NCI-H2196 (cell line): ENCODE measurements around the gene KCNS3.
"Not testable (repeated sequence)": the region's sequence is repeated elsewhere in the genome, so short reads cannot be mapped to it uniquely, and the experiment has no call there.

Source experiments
- DNase-seq: peaks from one replicate; lab custom pipeline; 2025; ENCODE audit not compliant: unreplicated experiment; lab: John Stamatoyannopoulos, UW

Gene KCNS3

DNA sequence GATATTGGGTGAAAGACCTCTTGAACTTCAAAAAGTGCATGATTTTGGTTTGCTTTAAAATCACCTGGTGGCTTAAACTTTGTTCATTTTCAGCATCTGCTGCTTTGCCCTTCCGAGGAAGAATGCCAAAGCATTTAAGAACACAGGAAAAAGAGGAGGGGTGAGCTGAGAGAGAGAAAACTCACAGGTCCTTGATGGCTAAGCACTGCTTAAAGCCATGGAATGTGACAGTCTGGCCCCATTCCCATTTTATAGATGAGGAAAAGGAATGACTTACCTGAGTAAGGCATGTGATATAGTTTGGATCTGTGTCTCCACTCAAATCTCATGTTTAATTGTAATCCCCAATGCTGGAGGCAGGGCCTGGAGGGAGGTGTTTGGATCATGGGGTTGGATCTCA lies 58.1 kb downstream of the KCNS3 start:
- no peak for DNase-seq

DNA sequence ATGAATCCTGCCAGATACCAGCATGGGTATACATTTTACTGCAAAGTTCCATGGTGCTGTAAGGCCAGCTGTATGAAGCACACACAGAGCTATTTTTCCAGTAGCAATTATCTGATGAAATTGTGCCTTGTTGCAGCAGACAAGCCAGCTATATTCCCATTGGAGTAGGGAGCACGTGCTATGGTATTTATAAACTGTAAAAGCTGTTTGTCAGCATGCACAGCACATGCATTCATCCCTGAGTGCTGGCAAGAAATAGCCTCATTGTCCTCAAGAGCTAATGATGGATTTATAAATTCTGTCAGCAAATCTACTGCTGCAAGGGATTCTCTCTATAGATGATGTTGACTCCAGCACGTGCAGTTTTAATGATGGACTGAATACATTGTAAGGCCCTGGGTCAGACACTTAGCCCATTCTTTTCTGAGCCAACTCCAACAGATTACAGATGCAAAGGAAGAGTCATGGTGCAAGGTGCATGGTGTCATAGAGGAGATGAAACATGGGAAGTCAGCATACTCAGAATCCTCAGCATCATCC lies 61.7 kb downstream of the KCNS3 start:
- no peak for DNase-seq

DNA sequence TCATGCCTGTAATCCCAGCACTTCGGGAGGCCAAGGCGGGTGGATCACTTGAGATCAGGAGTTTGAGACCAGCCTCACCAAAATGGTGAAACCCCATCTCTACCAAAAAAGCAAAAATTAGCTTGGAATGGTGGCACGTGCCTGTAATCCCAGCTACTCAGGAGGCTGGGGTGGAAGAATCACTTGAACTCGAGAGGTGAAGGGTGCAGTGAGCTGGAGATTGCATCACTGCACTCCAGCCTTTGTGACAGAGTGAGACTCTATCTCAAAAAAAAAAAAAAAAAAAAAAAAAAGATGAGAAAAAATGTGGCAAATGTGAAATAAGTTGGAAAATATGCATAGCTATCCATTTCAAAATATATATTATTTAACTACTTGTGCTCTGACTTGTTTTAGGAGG lies 65.0 kb downstream of the KCNS3 start:
- DNase-seq, result no peak

DNA sequence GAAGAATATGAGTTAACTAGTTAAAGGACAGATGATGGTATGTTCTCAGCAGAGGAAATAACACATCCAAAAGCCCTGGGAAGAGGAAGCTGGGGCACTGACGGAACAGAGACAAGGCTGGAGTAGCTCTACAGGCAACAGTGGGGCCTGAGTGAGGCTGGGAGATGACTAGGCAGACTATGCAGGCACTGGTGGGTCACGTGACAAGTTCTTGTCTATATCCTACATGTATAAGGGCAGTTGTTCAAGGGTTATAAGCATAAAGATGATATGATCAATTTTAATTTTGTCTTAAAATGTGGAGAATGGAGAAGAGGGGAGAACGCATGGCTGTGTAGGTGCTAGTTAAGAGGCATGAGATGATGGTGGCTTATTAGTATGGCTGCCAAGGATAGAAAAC lies 68.6 kb downstream of the KCNS3 start:
- no peak for DNase-seq

DNA sequence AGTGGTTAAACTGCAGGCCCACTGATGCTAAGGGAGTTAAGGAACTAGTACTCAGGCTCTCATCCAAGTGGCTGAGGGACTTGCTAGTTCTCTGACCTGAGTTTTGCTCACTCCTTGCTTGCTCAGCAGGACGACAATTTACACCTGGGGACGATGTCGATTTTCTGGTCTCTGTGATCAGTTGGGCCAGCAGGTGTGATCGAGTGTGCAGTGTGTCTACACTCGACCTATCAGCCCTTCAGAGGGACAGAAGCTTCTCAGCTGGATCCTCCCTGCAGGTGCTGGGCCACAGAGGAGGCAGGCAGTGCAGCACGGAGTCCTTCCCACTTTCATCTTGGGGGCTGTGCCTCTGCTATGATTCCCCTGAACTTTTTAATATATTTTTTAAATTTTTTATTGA lies 71.5 kb downstream of the KCNS3 start:
- no peak for DNase-seq

DNA sequence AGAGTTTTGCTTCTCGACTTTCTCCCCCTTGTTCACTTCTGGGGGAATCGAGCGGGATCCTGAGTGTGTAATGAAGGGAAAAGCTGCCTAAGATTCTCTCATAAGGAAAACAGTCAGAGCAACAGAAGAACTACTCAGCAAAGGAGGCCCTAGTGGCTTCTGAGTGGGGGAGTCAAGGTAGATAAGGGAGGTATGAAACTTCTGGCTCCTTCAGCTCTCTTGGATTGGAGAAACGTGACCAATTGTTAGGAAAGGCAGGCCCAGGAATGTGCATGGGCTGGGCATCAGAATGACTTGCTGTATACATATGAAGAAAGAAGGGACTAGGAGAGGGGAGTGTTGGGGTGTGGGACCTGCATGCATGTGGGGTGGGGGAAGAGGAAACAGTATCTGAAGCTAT lies 73.1 kb downstream of the KCNS3 start:
- no peak for DNase-seq

DNA sequence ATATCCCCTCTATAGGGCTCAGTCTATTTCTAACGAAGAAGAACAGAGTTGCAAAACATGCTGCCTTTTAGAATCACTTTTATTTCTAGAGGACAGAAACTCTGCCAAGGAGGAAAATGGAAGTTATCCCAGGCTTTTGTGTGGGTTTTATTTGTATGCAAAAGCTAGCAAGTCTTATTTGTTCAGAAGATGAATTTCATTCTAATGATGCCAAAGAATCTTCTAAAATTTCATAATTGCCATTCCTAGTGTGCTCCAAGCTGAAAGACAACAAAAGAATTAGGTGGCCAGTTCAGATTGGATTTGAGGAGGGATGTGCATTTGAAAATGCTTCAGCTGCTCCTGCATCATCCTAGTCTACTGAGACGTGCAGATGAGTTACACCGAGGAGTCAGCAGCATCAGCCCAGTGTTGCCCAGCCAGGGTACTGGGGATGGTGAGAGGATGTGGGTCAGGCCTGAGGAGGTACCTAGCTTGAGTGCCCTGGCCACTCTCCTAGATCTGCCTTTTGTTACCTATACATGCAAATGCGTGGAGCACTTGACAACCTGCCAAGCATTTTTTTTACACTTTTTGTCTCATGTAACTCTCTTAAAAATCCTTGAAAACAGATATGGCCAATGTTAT lies 80.1 kb downstream of the KCNS3 start:
- DNase-seq, result no peak

DNA sequence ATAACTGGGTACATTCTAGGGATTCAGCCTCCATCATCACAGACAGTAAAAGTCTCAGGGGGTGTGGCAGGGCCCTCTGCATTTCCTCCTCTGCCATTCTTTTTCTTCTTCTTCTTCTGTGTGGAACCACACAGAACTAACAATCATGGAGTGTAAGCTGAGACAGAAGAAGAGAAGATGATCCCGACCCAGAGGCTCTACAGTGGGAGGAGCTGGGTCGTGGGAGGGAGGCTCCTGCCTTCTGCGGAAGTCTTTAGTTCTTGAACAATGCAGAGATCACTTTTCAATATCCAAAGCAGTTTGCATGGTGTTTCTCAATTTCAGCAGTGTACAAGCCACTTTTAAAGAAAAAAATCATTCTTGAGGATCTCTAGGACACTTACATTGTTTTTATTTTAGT lies 80.9 kb downstream of the KCNS3 start:
- no peak for DNase-seq

DNA sequence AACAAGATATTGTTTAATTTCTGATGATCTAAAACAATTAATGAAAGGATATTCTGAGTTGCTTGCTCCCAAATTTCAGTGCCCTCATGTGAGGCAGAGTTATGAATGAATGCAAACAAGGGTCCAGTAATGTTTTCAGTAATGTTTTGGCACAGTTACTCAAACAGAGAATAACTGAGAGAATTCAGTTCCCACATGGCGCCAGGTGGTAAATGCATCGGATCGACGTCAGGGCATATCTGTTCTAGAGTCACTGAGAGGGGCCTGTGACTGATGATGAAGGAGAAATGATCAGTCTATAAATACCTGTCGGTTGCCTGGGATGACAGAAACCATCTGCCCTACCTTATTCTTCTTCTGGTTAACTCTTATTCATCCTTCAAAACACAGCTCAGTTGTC lies 81.4 kb downstream of the KCNS3 start:
- no peak for DNase-seq

DNA sequence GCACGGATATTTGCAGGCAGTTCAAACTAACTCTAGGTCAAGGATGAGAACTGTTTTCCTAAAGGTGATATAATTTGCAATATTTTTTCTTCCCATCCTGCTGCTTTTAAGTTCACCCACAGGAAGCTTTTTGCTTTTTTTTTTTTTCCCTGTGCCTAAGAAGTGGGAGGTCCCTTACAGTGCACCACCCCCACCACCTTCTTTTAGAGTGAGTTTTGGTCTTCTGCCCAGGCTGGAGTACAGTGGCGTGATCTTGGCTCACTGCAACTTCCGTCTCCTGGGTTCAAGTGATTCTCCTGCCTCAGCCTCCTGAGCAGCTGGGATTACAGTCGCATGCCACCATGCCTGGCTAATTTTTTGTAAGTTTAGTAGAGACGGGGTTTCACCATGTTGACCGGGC lies 82.5 kb downstream of the KCNS3 start:
- DNase-seq, result no peak

DNA sequence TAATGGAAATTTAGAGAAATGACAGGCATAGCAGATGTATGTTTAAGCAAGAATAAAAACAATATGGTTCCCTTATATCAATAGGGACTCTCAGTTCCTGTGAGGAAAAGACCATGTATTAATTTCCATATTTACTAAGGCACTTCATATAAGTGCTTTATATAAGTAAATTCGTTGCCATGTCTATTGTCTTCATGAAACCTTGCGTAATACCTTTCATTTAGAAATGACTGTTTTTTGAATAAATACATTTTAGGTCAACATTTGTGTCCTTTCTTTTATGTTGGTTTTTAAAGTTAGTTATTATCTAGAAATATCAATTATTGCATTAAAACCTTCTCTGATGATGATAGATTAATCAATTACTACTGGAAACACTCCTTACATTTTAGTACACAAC lies 83.3 kb downstream of the KCNS3 start:
- DNase-seq, result no peak

DNA sequence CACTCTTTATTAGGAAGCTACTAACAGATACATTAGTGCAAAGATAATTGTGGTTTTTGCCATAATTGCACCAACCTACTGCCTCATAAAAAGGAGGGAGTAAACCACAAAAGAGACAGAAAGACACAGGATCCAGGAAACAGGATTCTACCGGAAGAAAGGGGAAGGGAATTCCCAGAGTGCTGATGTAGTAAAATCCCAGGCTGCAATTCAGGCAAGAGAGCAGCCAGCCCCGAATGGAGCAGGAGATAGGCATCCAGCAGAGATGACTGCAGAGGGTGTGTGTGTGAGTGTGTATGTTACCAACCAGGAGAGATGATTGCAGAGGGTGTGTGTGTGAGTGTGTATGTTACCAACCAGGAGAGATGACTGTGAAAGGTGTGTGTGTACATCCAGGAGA lies 84.4 kb downstream of the KCNS3 start:
- DNase-seq, result no peak

DNA sequence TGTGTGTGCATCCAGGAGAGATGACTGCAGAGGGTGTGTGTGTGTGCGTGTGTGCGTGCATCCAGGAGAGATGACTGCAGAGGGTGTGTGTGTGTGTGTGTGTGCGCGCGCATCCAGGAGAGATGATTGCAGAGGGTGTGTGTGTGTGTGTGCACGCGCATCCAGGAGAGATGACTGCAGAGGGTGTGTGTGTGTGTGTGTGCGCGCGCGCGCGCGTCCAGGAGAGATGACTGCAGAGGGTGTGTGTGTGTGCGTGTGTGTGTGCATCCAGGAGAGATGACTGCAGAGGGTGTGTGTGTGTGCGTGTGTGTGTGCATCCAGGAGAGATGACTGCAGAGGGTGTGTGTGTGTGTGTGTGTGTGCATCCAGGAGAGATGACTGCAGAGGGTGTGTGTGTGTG lies 85.1 kb downstream of the KCNS3 start:
- DNase-seq, result not testable (repeated sequence)

DNA sequence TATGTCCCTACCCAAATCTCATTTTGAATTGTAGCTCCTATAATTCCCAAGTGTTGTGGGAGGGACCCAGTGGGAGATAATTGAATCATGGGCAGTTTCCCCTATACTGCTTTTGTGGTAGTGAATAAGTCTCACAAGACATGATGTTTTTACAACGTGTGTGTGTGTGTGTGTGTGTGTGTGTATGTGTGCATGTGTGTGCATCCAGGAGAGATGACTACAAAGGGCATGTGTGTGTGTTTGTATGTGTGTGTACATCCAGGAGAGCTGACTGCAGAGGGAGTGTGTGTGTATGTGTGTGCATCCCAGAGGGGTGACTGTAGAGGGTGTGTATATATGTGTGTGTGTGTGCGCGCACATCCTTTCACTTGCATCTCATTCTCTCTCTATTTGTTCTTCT lies 86.7 kb downstream of the KCNS3 start:
- no peak for DNase-seq

DNA sequence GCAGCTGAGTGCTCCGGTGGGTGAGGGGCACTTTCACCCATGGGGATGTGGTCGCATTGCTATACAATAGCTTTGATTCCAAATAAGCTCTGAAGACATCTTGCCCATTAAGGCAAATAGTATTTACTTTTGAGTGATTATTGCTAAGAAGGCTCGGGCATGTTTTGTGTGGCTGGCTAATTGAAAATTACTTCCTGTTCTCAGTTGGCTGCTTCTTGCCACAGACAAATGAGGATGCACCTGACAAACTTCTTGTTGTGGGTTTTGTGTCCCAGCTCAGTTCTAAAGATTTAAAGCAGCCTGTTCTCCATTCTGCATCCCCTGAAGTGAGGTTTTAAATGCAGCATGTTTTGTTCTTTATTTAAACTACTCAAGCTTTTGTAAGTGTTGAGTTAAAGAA lies 88.3 kb downstream of the KCNS3 start:
- DNase-seq, result no peak

DNA sequence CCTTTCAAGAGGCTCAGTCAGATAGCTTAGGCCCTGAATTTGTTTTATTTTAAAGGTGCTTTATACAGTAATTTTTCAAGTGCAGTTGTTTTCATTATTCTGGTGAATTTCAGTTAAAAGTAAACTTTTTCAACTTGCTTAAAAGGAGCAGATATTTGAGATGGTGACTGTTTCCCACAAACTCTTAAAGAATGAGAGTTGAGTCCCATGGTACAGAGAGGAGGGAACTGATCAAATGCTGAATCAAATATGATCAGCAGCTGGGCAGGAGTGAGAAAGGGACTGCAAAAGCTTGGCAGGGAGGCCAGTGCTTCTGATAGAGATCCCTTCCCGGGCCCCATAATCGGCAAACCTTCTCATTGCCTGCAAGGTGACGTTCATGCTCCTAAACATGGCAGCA lies 91.2 kb downstream of the KCNS3 start:
- DNase-seq, result no peak

DNA sequence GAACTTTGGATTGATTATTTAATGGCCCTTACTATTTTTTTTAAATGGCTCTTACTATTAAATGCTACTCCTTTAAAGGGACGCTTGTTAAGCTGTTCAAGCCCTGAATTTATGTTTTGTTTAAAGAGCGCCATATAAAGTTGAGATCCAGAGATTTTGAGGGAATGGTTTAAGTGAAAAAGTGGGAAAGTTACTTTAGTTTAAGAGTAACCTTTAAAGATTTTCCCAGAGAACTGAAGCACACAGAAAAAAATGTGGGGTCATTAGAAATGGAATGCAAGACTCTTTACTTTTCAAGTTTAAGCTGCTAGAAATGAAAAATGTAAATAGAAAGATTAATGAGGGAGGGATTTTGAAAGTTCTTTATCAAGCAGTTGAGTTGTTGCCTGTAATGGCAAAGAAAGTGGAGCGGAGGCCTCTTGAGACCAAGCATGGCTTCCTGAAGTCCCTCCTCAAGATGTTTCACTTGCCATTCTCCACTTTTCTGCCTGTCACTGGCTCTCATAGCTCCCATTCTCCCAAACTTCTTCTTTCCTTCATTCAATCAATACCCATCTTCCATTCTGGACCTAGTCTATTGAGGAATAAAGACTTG lies 93.2 kb downstream of the KCNS3 start:
- DNase-seq, result no peak

DNA sequence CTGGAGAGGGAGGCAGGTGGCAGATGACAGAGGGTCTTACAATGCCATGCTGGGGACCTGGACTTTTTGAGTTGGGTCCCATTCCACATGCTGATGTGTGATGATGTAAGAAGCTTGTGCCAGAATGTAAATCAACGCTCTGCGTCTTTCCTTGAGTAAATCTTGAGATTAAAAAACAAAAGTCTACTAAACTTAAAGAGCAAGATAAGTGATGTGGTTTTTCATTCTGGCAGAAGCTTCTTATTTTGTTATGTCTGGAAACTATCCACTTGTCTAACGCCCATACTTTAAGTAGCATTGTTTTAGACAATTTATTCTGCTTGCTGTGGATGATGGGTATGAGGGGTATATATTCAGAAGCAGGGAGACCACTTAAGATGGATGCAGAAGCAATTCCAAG lies 94.5 kb downstream of the KCNS3 start:
- DNase-seq, result no peak

DNA sequence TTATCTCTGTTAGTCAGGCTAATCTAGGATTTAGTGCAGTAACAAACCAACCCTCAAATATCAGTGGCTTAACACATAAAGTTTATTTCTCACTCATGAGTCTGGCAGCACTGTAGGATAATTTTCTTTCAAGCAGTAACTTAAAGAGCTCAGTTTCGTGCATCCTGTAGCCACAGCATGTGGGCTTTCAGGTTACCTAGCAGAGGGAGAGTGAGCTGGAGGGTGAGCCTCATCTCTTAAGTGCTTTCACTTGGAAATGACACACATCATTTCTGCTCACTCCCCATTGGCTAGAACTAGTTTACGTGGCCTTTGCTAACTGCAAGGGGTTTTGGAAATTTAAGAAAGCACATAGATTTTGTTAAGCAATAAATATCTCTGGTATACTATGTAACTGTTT lies 96.9 kb downstream of the KCNS3 start:
- no peak for DNase-seq

DNA sequence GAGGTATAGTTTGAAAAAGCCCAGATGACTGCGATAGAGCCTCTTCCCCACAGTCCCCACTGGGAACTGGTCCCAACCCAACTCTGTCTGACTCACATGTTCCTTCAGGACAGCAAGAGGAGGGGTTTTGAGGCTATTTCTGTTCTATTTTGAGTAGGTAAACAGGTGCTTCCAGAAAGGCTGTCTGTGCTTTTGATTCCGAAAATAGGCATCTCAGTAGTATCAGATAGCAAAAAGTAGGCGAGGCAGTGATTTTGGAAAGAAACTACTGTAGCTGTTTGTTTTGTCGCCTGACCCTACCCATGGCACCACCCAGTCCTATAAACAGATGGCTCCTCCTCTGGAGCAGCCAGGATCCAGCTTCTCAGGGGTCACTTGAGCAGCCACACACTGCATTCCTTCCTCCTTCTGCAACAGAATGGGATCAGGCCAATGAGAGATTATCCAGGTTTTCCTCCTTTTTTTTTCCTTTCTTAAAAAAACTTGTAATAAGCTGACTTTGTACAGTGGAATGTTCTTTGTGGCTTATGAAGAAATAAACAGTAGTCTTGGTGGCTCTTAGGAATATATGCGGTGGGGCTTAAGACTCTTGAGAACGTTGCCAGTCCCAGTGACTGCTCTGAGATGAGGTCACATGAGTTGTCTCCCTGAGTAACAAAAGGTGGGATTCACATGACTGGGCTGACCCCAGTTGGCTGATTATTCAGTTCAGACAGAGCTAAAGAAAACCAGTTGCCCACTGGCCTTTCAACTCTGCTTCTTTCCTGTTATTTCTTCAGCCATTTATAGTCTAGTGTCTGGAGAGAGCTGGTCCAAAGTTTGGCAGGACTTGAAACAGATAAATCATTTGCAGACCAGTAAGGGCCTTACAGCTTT lies 98.6 kb downstream of the KCNS3 start:
- no peak for DNase-seq

DNA sequence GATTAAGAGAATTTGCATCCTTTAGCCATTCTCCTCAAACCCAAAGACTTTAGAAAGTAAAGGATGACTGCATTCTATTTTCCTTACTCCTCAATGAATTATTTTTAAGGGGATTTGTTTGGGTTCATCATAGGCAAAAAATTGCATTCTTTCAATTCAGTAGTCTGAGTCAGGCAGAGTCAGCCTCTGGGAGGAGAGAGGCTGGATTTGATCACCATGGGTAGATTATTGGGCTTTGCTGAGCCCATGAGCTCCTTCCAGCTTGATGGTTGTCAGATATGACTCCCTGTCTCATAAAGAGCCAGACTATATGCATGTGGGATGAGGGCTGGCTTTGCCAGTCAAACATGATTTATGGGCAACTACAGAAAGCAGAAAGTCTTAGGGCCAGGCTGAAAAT lies 101.2 kb downstream of the KCNS3 start:
- no peak for DNase-seq

DNA sequence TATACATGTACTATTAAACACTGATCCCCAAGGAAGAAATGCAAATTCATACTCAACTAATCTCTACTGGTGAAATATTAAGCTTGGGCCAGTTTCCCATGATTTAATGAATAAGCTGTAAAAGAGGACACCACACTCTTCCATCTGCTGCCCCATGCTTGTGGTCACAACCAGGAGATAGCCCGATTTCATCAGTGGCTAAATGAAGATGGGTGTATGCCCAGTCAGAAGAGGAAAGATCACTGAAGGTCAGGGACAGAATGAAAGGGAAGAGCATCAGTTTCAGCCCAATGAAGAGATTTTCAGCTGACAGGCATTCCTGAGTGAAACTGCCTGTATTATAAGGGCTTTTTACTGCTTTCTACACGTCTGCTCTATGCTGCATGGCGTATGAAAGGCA lies 103.5 kb downstream of the KCNS3 start:
- DNase-seq, result no peak
